Right lung (tissue), 5 donors: Measurements from ENCODE around the gene PCDHGA1. TPM values are rescaled to one million over a fixed set of nuclear protein-coding genes. Genes with fewer than 3 reads are reported as not detected.

Experiments
- DNase-seq, 2 donors: peaks; one replicate each; pipeline ENCODE4 v3.0.0-alpha.2; 2013
- polyA plus RNA-seq, 5 donors: library from polyadenylated mRNA; unstranded; fragments of 120-200 nt; gene quantifications; one replicate each; pipeline versions ENCODE4 v1.2.1 to v1.2.3, GENCODE V29; 2013; ENCODE audit warnings: inconsistent platforms in 1 of 5, low replicate concordance in 1 of 5; ENCODE audit not compliant: insufficient read length in 5 of 5, insufficient read depth in 1 of 5

PCDHGA1 gene
- polyA plus RNA-seq, 5 donors = 0.50 to 1.0 (median 0.72) TPM

- DNase-seq = peak in 1 of 2 donors; percentile 66
Observed at GRCh38 chr5:141528291-141528984, 198.1 kb downstream of the PCDHGA1 start.

GRCh38 chr5:141529002-141529401 lies 198.7 kb downstream of the PCDHGA1 start:
- peak in 1 of 2 donors; percentile 72 for DNase-seq

- no peak for DNase-seq
Observed at GRCh38 chr5:141529873-141530272, 199.6 kb downstream of the PCDHGA1 start.

- no peak for DNase-seq
Observed at GRCh38 chr5:141532726-141533125, 202.4 kb downstream of the PCDHGA1 start.

- DNase-seq = no peak
Observed at GRCh38 chr5:141533897-141534296, 203.6 kb downstream of the PCDHGA1 start.

GRCh38 chr5:141534492-141535213 lies 204.3 kb downstream of the PCDHGA1 start:
- no peak for DNase-seq

- DNase-seq = no peak
Observed at GRCh38 chr5:141543053-141543452, 212.7 kb downstream of the PCDHGA1 start.

GRCh38 chr5:141547488-141547887 lies 217.2 kb downstream of the PCDHGA1 start:
- no peak for DNase-seq

- DNase-seq = no peak
Observed at GRCh38 chr5:141547921-141548320, 217.6 kb downstream of the PCDHGA1 start.

GRCh38 chr5:141557681-141558136 lies 227.4 kb downstream of the PCDHGA1 start:
- peak; percentile 87 to 90 for DNase-seq

- no peak for DNase-seq
Observed at GRCh38 chr5:141558150-141558549, 227.8 kb downstream of the PCDHGA1 start.

- DNase-seq = no peak
Observed at GRCh38 chr5:141559461-141559860, 229.1 kb downstream of the PCDHGA1 start.

GRCh38 chr5:141560151-141560550 lies 229.8 kb downstream of the PCDHGA1 start:
- DNase-seq = peak in 1 of 2 donors; percentile 27

- DNase-seq = peak; percentile 93 to 96
Observed at GRCh38 chr5:141560725-141561483, 230.6 kb downstream of the PCDHGA1 start.

Other genes starting within 250 kb of the PCDHGA1 start
- gene PCDHB2, start 235.9 kb upstream of the PCDHGA1 start, polyA plus RNA-seq = 10 to 100 TPM in 1 of 5 donors, 1 to 10 TPM in 4; 5.7 to 11.9 (median 7.5) TPM
- 1 to 10 TPM; 1.9 to 3.4 (median 2.8) TPM for gene PCDHB3, start 230.0 kb upstream of the PCDHGA1 start, polyA plus RNA-seq
- 1 to 10 TPM; 1.7 to 3.0 (median 2.9) TPM for gene PCDHB4, start 208.7 kb upstream of the PCDHGA1 start, polyA plus RNA-seq
- 10 to 100 TPM in 3 of 5 donors, 1 to 10 TPM in 2; 9.1 to 15.4 (median 10.6) TPM for gene PCDHB5, start 195.3 kb upstream of the PCDHGA1 start, polyA plus RNA-seq
- gene PCDHB6, start 180.5 kb upstream of the PCDHGA1 start, polyA plus RNA-seq = 1 to 10 TPM; 2.5 to 3.7 (median 3.0) TPM
- gene PCDHB7, start 157.9 kb upstream of the PCDHGA1 start, polyA plus RNA-seq = 1 to 10 TPM; 3.9 to 6.0 (median 4.7) TPM
- 1 to 10 TPM; 1.1 to 2.5 (median 2.2) TPM for gene PCDHB8, start 152.7 kb upstream of the PCDHGA1 start, polyA plus RNA-seq
- 1 to 10 TPM; 4.7 to 6.6 (median 4.9) TPM for gene PCDHB16, start 148.1 kb upstream of the PCDHGA1 start, polyA plus RNA-seq
- gene PCDHB9, start 143.4 kb upstream of the PCDHGA1 start, polyA plus RNA-seq = 1 to 10 TPM; 3.1 to 5.6 (median 4.0) TPM
- 1 to 10 TPM; 5.0 to 7.5 (median 6.9) TPM for gene PCDHB10, start 138.2 kb upstream of the PCDHGA1 start, polyA plus RNA-seq
- gene PCDHB11, start 130.9 kb upstream of the PCDHGA1 start, polyA plus RNA-seq = 1 to 10 TPM; 1.7 to 4.5 (median 3.3) TPM
- gene PCDHB12, start 121.8 kb upstream of the PCDHGA1 start, polyA plus RNA-seq = 1 to 10 TPM; 4.3 to 6.6 (median 5.4) TPM
- 1 to 10 TPM; 3.9 to 6.0 (median 5.0) TPM for gene PCDHB13, start 116.6 kb upstream of the PCDHGA1 start, polyA plus RNA-seq
- gene PCDHB14, start 107.2 kb upstream of the PCDHGA1 start, polyA plus RNA-seq = 10 to 100 TPM in 1 of 5 donors, 1 to 10 TPM in 4; 9.1 to 10.3 (median 9.3) TPM
- gene PCDHB15, start 85.1 kb upstream of the PCDHGA1 start, polyA plus RNA-seq = 10 to 100 TPM in 3 of 5 donors, 1 to 10 TPM in 2; 9.4 to 13.2 (median 10.2) TPM
- gene SLC25A2, start 26.5 kb upstream of the PCDHGA1 start, polyA plus RNA-seq = under 1 TPM; 0.08 to 0.26 (median 0.17) TPM
- 100 to 1,000 TPM; 124 to 151 (median 140) TPM for gene TAF7, start 9.7 kb upstream of the PCDHGA1 start, polyA plus RNA-seq
- 1 to 10 TPM; 3.0 to 7.3 (median 4.2) TPM for gene PCDHGA2, start 8.2 kb downstream of the PCDHGA1 start, polyA plus RNA-seq
- gene PCDHGA3, start 13.3 kb downstream of the PCDHGA1 start, polyA plus RNA-seq = 1 to 10 TPM; 2.0 to 3.9 (median 2.8) TPM
- gene PCDHGB1, start 19.6 kb downstream of the PCDHGA1 start, polyA plus RNA-seq = 1 to 10 TPM; 1.2 to 1.7 (median 1.7) TPM
- 1 to 10 TPM; 1.9 to 3.3 (median 2.4) TPM for gene PCDHGA4, start 24.5 kb downstream of the PCDHGA1 start, polyA plus RNA-seq
- gene PCDHGB2, start 29.5 kb downstream of the PCDHGA1 start, polyA plus RNA-seq = 1 to 10 TPM; 4.0 to 6.0 (median 4.3) TPM
- 1 to 10 TPM; 2.7 to 4.5 (median 3.7) TPM for gene PCDHGA5, start 33.6 kb downstream of the PCDHGA1 start, polyA plus RNA-seq
- 1 to 10 TPM; 2.0 to 3.0 (median 2.5) TPM for gene PCDHGB3, start 39.7 kb downstream of the PCDHGA1 start, polyA plus RNA-seq
- gene PCDHGA6, start 43.4 kb downstream of the PCDHGA1 start, polyA plus RNA-seq = 1 to 10 TPM; 4.2 to 6.1 (median 4.6) TPM
- gene PCDHGA7, start 52.2 kb downstream of the PCDHGA1 start, polyA plus RNA-seq = 1 to 10 TPM; 1.7 to 2.1 (median 1.9) TPM
- 1 to 10 TPM; 3.1 to 5.0 (median 4.2) TPM for gene PCDHGB4, start 57.2 kb downstream of the PCDHGA1 start, polyA plus RNA-seq
- gene PCDHGA8, start 62.1 kb downstream of the PCDHGA1 start, polyA plus RNA-seq = 1 to 10 TPM in 1 of 5 donors, under 1 TPM in 4; 0.50 to 1.1 (median 0.74) TPM
- gene PCDHGB5, start 67.4 kb downstream of the PCDHGA1 start, polyA plus RNA-seq = 1 to 10 TPM; 6.8 to 8.5 (median 7.7) TPM
- gene PCDHGA9, start 72.3 kb downstream of the PCDHGA1 start, polyA plus RNA-seq = 1 to 10 TPM; 4.4 to 8.3 (median 5.7) TPM
- gene PCDHGB6, start 77.5 kb downstream of the PCDHGA1 start, polyA plus RNA-seq = 1 to 10 TPM; 6.4 to 9.3 (median 7.8) TPM
- 1 to 10 TPM; 4.2 to 5.4 (median 4.5) TPM for gene PCDHGA10, start 82.5 kb downstream of the PCDHGA1 start, polyA plus RNA-seq
- 10 to 100 TPM; 13.1 to 15.2 (median 13.9) TPM for gene PCDHGB7, start 87.2 kb downstream of the PCDHGA1 start, polyA plus RNA-seq
- gene PCDHGA11, start 90.5 kb downstream of the PCDHGA1 start, polyA plus RNA-seq = 1 to 10 TPM; 2.7 to 4.4 (median 3.2) TPM
- 1 to 10 TPM; 2.3 to 4.3 (median 3.4) TPM for gene PCDHGA12, start 100.0 kb downstream of the PCDHGA1 start, polyA plus RNA-seq
- gene PCDHGC3, start 145.5 kb downstream of the PCDHGA1 start, polyA plus RNA-seq = 100 to 1,000 TPM; 102 to 151 (median 113) TPM
- gene PCDHGC4, start 154.5 kb downstream of the PCDHGA1 start, polyA plus RNA-seq = 1 to 10 TPM; 1.5 to 2.7 (median 1.7) TPM
- gene PCDHGC5, start 158.6 kb downstream of the PCDHGA1 start, polyA plus RNA-seq = 1 to 10 TPM in 2 of 5 donors, under 1 TPM in 3; 0.76 to 1.2 (median 0.85) TPM